H9 (cell line): Measurements from ENCODE around the gene FSD1. TPM values are rescaled to one million over a fixed set of nuclear protein-coding genes. Genes with fewer than 3 reads are reported as not detected.
A peak's percentile ranks its signal among the peaks of the same experiment; 100 is the strongest.

Experiments
- DNase-seq: peaks from one replicate; pipeline ENCODE4 v3.0.0-alpha.2; 2017
- H2AFZ ChIP-seq: one replicate; pipeline ENCODE4 v1.6.1; 2013; ENCODE audit warnings: mild to moderate bottlenecking, low read length, control low read depth, moderate library complexity
- H2AK5ac ChIP-seq: 2 replicates; pipeline ENCODE4 v1.6.1; 2013; ENCODE audit warnings: low read length, control low read depth, mixed read lengths; ENCODE audit not compliant: insufficient read length
- H2BK120ac ChIP-seq: one replicate; pipeline ENCODE4 v1.6.1; 2013; ENCODE audit warnings: low read depth, mild to moderate bottlenecking, low read length, control low read depth, inconsistent platforms; ENCODE audit not compliant: poor library complexity, severe bottlenecking
- H2BK12ac ChIP-seq: 2 replicates; pipeline ENCODE4 v1.6.1; 2013; ENCODE audit warnings: low read length, control low read depth, mixed read lengths, low read depth; ENCODE audit not compliant: insufficient read length
- H2BK15ac ChIP-seq: 2 replicates; pipeline ENCODE4 v1.6.1; 2013; ENCODE audit warnings: low read depth, low read length, control low read depth
- H2BK20ac ChIP-seq: one replicate; pipeline ENCODE4 v1.6.1; 2013; ENCODE audit warnings: low read depth, mild to moderate bottlenecking, low read length, control low read depth, inconsistent platforms; ENCODE audit not compliant: poor library complexity, severe bottlenecking
- H2BK5ac ChIP-seq: 2 replicates; pipeline ENCODE4 v1.6.1; 2013; ENCODE audit warnings: low read length, control low read depth, mixed read lengths; ENCODE audit not compliant: insufficient read length
- H3K14ac ChIP-seq: 2 replicates; pipeline ENCODE4 v1.6.1; 2013; ENCODE audit warnings: low read length, control low read depth; ENCODE audit not compliant: insufficient read depth
- H3K18ac ChIP-seq: 2 replicates; pipeline ENCODE4 v1.6.1; 2013; ENCODE audit warnings: low read depth, mild to moderate bottlenecking, mixed read lengths, low read length, control low read depth; ENCODE audit not compliant: insufficient read length
- H3K23ac ChIP-seq: 2 replicates; pipeline ENCODE4 v1.6.1; 2013; ENCODE audit warnings: low read length, control low read depth, mixed read lengths, low read depth; ENCODE audit not compliant: insufficient read length
- H3K23me2 ChIP-seq: 2 replicates; pipeline ENCODE4 v1.6.1; 2013; ENCODE audit warnings: low read depth, mild to moderate bottlenecking, mixed read lengths, low read length, control low read depth; ENCODE audit not compliant: insufficient read length, poor library complexity, severe bottlenecking
- H3K27ac ChIP-seq: 2 replicates; pipeline ENCODE4 v1.5.1; 2013; ENCODE audit warnings: low read length, control low read depth, mixed read lengths, low read depth; ENCODE audit not compliant: insufficient read length
- H3K27me3 ChIP-seq: 2 replicates; pipeline ENCODE4 v1.6.1; 2013; ENCODE audit warnings: low read length, control low read depth, inconsistent platforms; ENCODE audit not compliant: insufficient read depth
- H3K4ac ChIP-seq: 2 replicates; pipeline ENCODE4 v1.6.1; 2013; ENCODE audit warnings: low read depth, mild to moderate bottlenecking, control low read depth, inconsistent platforms, low read length, moderate library complexity
- H3K4me1 ChIP-seq: 2 replicates; pipeline ENCODE4 v1.6.1; 2013; ENCODE audit warnings: low read length, control low read depth, inconsistent platforms; ENCODE audit not compliant: insufficient read depth
- H3K4me2 ChIP-seq: 2 replicates; pipeline ENCODE4 v1.6.1; 2013; ENCODE audit warnings: low read length, control low read depth, mixed read lengths; ENCODE audit not compliant: insufficient read length, insufficient read depth
- H3K56ac ChIP-seq: 2 replicates; pipeline ENCODE4 v1.6.1; 2013; ENCODE audit warnings: low read depth, mild to moderate bottlenecking, mixed read lengths, low read length, control low read depth; ENCODE audit not compliant: insufficient read length
- H3K79me1 ChIP-seq: 2 replicates; pipeline ENCODE4 v1.6.1; 2013; ENCODE audit warnings: low read depth, mild to moderate bottlenecking, moderate library complexity, low read length, control low read depth, inconsistent platforms; ENCODE audit not compliant: insufficient read depth, poor library complexity, severe bottlenecking
- H3K79me2 ChIP-seq: 2 replicates; pipeline ENCODE4 v1.6.1; 2013; ENCODE audit warnings: low read length, control low read depth, inconsistent platforms; ENCODE audit not compliant: insufficient read depth
- H3K9ac ChIP-seq: 2 replicates; pipeline ENCODE4 v1.6.1; 2013; ENCODE audit warnings: low read length, control low read depth, mixed read lengths; ENCODE audit not compliant: insufficient read length; ENCODE audit errors: extremely low read depth
- H3K9me3 ChIP-seq: one replicate; pipeline ENCODE4 v1.6.1; 2013; ENCODE audit warnings: low read depth, low read length, inconsistent platforms; ENCODE audit not compliant: control insufficient read depth
- H3T11ph ChIP-seq: one replicate; pipeline ENCODE4 v1.6.1; 2013; ENCODE audit warnings: mild to moderate bottlenecking, low read length, control low read depth, inconsistent platforms
- H4K20me1 ChIP-seq: one replicate; pipeline ENCODE4 v1.6.1; 2013; ENCODE audit not compliant: control insufficient read depth, insufficient read length, insufficient read depth
- H4K5ac ChIP-seq: 2 replicates; pipeline ENCODE4 v1.6.1; 2013; ENCODE audit warnings: low read depth, mild to moderate bottlenecking, mixed read lengths, low read length, control low read depth; ENCODE audit not compliant: insufficient read length
- H4K8ac ChIP-seq: replicated peaks from 2 replicates; pipeline ENCODE4 v1.6.1; 2013; ENCODE audit warnings: low read length, control low read depth, mixed read lengths, low read depth; ENCODE audit not compliant: insufficient read length
- H4K91ac ChIP-seq: 2 replicates; pipeline ENCODE4 v1.6.1; 2013; ENCODE audit warnings: low read depth, mild to moderate bottlenecking, moderate library complexity, mixed read lengths, low read length, control low read depth; ENCODE audit not compliant: insufficient read length
- H3K27ac Mint-ChIP-seq, 3 experiments: 2 replicates in 2 of 3; 3 replicates in 1 of 3; pipeline ENCODE4 v1.8.0; 2020 to 2021; ENCODE audit warnings: mixed read lengths in 3 of 3, mild to moderate bottlenecking in 1 of 3, moderate library complexity in 1 of 3
- H3K27me3 Mint-ChIP-seq: 2 replicates; pipeline ENCODE4 v1.8.0; 2021; ENCODE audit warnings: low read depth, mild to moderate bottlenecking, moderate library complexity, mixed read lengths
- H3K36me3 Mint-ChIP-seq, 3 experiments: 2 replicates in 2 of 3; 3 replicates in 1 of 3; pipeline ENCODE4 v1.8.0; 2020 to 2021; ENCODE audit warnings: low read depth in 3 of 3, mixed read lengths in 3 of 3; ENCODE audit not compliant: insufficient read depth in 1 of 3
- H3K4me1 Mint-ChIP-seq, 2 experiments: 2 replicates each; pipeline ENCODE4 v1.8.0; 2020; ENCODE audit warnings: mixed read lengths in 2 of 2
- H3K4me3 Mint-ChIP-seq, 2 experiments: 2 replicates in 1 of 2; 3 replicates in 1 of 2; pipeline ENCODE4 v1.8.0; 2020 to 2021; ENCODE audit warnings: mild to moderate bottlenecking in 2 of 2, mixed read lengths in 2 of 2, moderate library complexity in 1 of 2
- H3K9me3 Mint-ChIP-seq, 2 experiments: 2 replicates in 1 of 2; 3 replicates in 1 of 2; pipeline ENCODE4 v1.8.0; 2020; ENCODE audit warnings: mild to moderate bottlenecking in 2 of 2, mixed read lengths in 2 of 2, moderate library complexity in 1 of 2
- CTCF ChIP-seq: fragments of 200-600 bp; sonication (generic); conservative IDR thresholded peaks from 3 replicates; pipeline ENCODE4 v1.8.0; 2021; ENCODE audit warnings: antibody characterized with exemption, mild to moderate bottlenecking
- WGBS: extraction: QIAGEN DNeasy Blood & Tissue Kit; methylation state at CpG from one replicate; pipeline ENCODE4 v1.1.7; 2013; ENCODE audit warnings: missing lambda C conversion rate, low lambda C conversion rate, mixed read lengths; ENCODE audit not compliant: insufficient read length; ENCODE audit errors: extremely low coverage; 5-methylcytosine and 5-hydroxymethylcytosine counted together
- total RNA-seq: library from RNA; stranded (reverse); gene quantifications from 2 replicates; pipeline ENCODE4 v1.2.1, GENCODE V29; 2021

The FSD1 gene
- total RNA-seq, 1 experiment from 2014 or later = 53.6 TPM

- Histone ChIP-seq H2AK5ac (no peak overlapping the region), H3K23ac (no peak overlapping the region), H3K4me1 (no peaks in the 10 kb centered on the region), H3K79me1 (no peaks in the 10 kb centered on the region), H3K4ac (no peak overlapping the region), H2BK12ac (no peak overlapping the region), H2BK20ac (no peak overlapping the region), H3K27me3 (no peaks in the 10 kb centered on the region), H3K4me2 (no peak overlapping the region), H4K91ac (no peak overlapping the region), H3K56ac (no peak overlapping the region), H2BK15ac (no peak overlapping the region), H3K9me3 (no peaks in the 10 kb centered on the region), H3K14ac (no peak overlapping the region), H3K79me2 (no peaks in the 10 kb centered on the region), H3K18ac (no peak overlapping the region), H3K27ac (no peak overlapping the region), H2BK120ac (no peak overlapping the region), H2AFZ (no peak overlapping the region), H3T11ph (no peak overlapping the region), H4K5ac (no peak overlapping the region), H2BK5ac (no peak overlapping the region), H3K9ac (no peak overlapping the region), H3K23me2 (no peaks in the 10 kb centered on the region), H4K8ac (no peak overlapping the region), H4K20me1 (no peaks in the 10 kb centered on the region)
- WGBS = no CpG with 5 or more reads among the region's 8 CpGs
- H3K9me3 Mint-ChIP-seq = no peaks in the 10 kb centered on the region; a peak in 1 of 5 replicates
- no peaks in the 10 kb centered on the region for H3K27me3 Mint-ChIP-seq
- H3K4me3 Mint-ChIP-seq = no peak overlapping the region
- no peak for DNase-seq
- H3K27ac Mint-ChIP-seq = peak overlapping the region; percentile 8 to 79 (median 65); a peak in 3 of 7 replicates
- peaks cover 17 to 63% (median 63%) of the 10 kb centered on the region in 3 experiments for H3K36me3 Mint-ChIP-seq
- no peak for TF ChIP-seq CTCF
- peaks cover 0 to 2% of the 10 kb centered on the region in 2 experiments; a peak in 1 of 4 replicates for H3K4me1 Mint-ChIP-seq
These were observed 45.7 kb downstream of the FSD1 start for GRCh38 chr19:4350111-4350510.
